Gastroesophageal sphincter (tissue), 4 donors: ENCODE results near the gene PLAC1. TPM values are rescaled to one million over a fixed set of nuclear protein-coding genes. Genes with fewer than 3 reads are reported as not detected.

Experiments used
- ATAC-seq: fragments of 150-250 bp; one replicate; pipeline ENCODE4 v1.9.1; 2016; ENCODE audit warnings: mild to moderate bottlenecking, moderate library complexity
- H3K27ac ChIP-seq, 4 donors: fragments of 200-600 bp; sonication (generic) in 3 of 4; 1 replicate in 3 of 4; 2 replicates in 1 of 4; pipeline ENCODE4 v1.5.1; 2016 to 2019
- H3K27me3 ChIP-seq: fragments of 200-600 bp; sonication (generic); one replicate; pipeline ENCODE4 v1.5.1; 2019
- H3K36me3 ChIP-seq, 2 donors: fragments of 200-600 bp; sonication (generic); one replicate each; pipeline ENCODE4 v1.5.1; 2019; ENCODE audit warnings: control low read depth in 1 of 2
- H3K4me1 ChIP-seq, 3 donors: fragments of 200-600 bp; sonication (generic); 1 replicate in 2 of 3; 2 replicates in 1 of 3; pipeline ENCODE4 v1.5.1; 2016 to 2019; ENCODE audit warnings: control low read depth in 2 of 3
- H3K4me3 ChIP-seq, 2 donors: fragments of 200-600 bp; sonication (generic); one replicate each; pipeline ENCODE4 v1.5.1; 2019; ENCODE audit warnings: mild to moderate bottlenecking in 1 of 2, moderate library complexity in 1 of 2
- H3K9me3 ChIP-seq, 3 donors: fragments of 200-600 bp; sonication (generic); one replicate each; pipeline ENCODE4 v1.5.1; 2017 to 2019; ENCODE audit warnings: control low read depth in 2 of 3
- CTCF ChIP-seq, 4 experiments: fragments of 200-600 bp in 2 of 4; fragments of 450-650 bp in 2 of 4; sonication (generic) in 1 of 4; IDR thresholded peaks; one replicate each; pipeline ENCODE4 v1.5.1; 2017 to 2019; ENCODE audit warnings: antibody characterized with exemption in 4 of 4, mild to moderate bottlenecking in 2 of 4, moderate library complexity in 2 of 4
- EP300 ChIP-seq: sonication (generic); formaldehyde crosslinking; IDR thresholded peaks from one replicate; pipeline ENCODE4 v1.6.1; 2017; ENCODE audit warnings: antibody characterized with exemption, mild to moderate bottlenecking
- POLR2A ChIP-seq, 2 donors: fragments of 450-650 bp; IDR thresholded peaks; one replicate each; pipeline ENCODE4 v1.6.1; 2017; ENCODE audit warnings: antibody characterized with exemption in 2 of 2, mild to moderate bottlenecking in 2 of 2, moderate library complexity in 1 of 2
- POLR2AphosphoS5 ChIP-seq: sonication (generic); formaldehyde crosslinking; IDR thresholded peaks from one replicate; pipeline ENCODE4 v1.6.1; 2017; ENCODE audit warnings: antibody characterized with exemption
- WGBS, 2 donors: methylation state at CpG; one replicate each; pipeline ENCODE4 v1.1.5; 2018; ENCODE audit warnings: low coverage in 1 of 2; 5-methylcytosine and 5-hydroxymethylcytosine counted together
- total RNA-seq, 4 donors: library from RNA; depleted of rRNA; stranded (reverse); fragments of >200 nt; gene quantifications; one replicate each; pipeline ENCODE4 v1.1.0, GENCODE V29; 2016

Gene PLAC1
- total RNA-seq, 4 donors from 2014 or later = not detected

- TF ChIP-seq POLR2AphosphoS5 (no peak), POLR2A (IDR thresholded peaks at IDR 0.05) (no peak), EP300 (no peak), CTCF (IDR thresholded peaks at IDR 0.05) (no peak)
- H3K36me3 ChIP-seq = no peaks in the 10 kb centered on the region
- no peaks in the 10 kb centered on the region for H3K9me3 ChIP-seq
- H3K4me1 ChIP-seq = no peaks in the 10 kb centered on the region
- 37 to 55% methylated on average over 6 to 8 of the region's 14 CpGs for WGBS, 2 donors
- H3K27me3 ChIP-seq = no peaks in the 10 kb centered on the region
- ATAC-seq = peak; percentile 75
- no peak overlapping the region for H3K4me3 ChIP-seq
- H3K27ac ChIP-seq = no peak overlapping the region
Measured at GRCh38 chrX:134669378-134670098, 11.3 kb upstream of the PLAC1 start.

GRCh38 chrX:134664202-134664601 lies 5.9 kb upstream of the PLAC1 start:
- H3K27me3 ChIP-seq = no peaks in the 10 kb centered on the region
- no peak overlapping the region for H3K27ac ChIP-seq
- no peaks in the 10 kb centered on the region for H3K4me1 ChIP-seq
- ATAC-seq = no peak
- H3K36me3 ChIP-seq = no peaks in the 10 kb centered on the region
- no peak overlapping the region for H3K4me3 ChIP-seq
- no CpG with 5 or more reads among the region's 1 CpG for WGBS, 2 donors
- no peaks in the 10 kb centered on the region for H3K9me3 ChIP-seq
- TF ChIP-seq POLR2AphosphoS5 (no peak), EP300 (no peak), POLR2A (IDR thresholded peaks at IDR 0.05) (no peak), CTCF (IDR thresholded peaks at IDR 0.05) (no peak)

GRCh38 chrX:134661295-134661694 lies 3.0 kb upstream of the PLAC1 start:
- Histone ChIP-seq H3K36me3 (no peaks in the 10 kb centered on the region), H3K4me1 (no peaks in the 10 kb centered on the region), H3K27ac (no peak overlapping the region), H3K9me3 (no peaks in the 10 kb centered on the region), H3K4me3 (no peak overlapping the region), H3K27me3 (no peaks in the 10 kb centered on the region)
- ATAC-seq = no peak
- WGBS, 2 donors = 17 to 55% methylated on average over 1 of the region's 4 CpGs
- TF ChIP-seq EP300 (no peak), CTCF (IDR thresholded peaks at IDR 0.05) (no peak), POLR2A (IDR thresholded peaks at IDR 0.05) (no peak), POLR2AphosphoS5 (no peak)

- no peak for TF ChIP-seq POLR2A (IDR thresholded peaks at IDR 0.05)
- TF ChIP-seq CTCF (IDR thresholded peaks at IDR 0.05) = no peak
- no peak for TF ChIP-seq EP300
- no peak for TF ChIP-seq POLR2AphosphoS5
- H3K4me3 ChIP-seq = no peak overlapping the region
- WGBS, 2 donors = 0 to 18% methylated on average over 1 of the region's 1 CpG
- no peak overlapping the region for H3K27ac ChIP-seq
- H3K4me1 ChIP-seq = no peaks in the 10 kb centered on the region
- ATAC-seq = no peak
- H3K9me3 ChIP-seq = no peaks in the 10 kb centered on the region
- H3K27me3 ChIP-seq = no peaks in the 10 kb centered on the region
- no peaks in the 10 kb centered on the region for H3K36me3 ChIP-seq
Measured at GRCh38 chrX:134660627-134661026, 2.4 kb upstream of the PLAC1 start.

- Histone ChIP-seq H3K27ac (no peak overlapping the region), H3K36me3 (no peaks in the 10 kb centered on the region), H3K27me3 (no peaks in the 10 kb centered on the region), H3K9me3 (no peaks in the 10 kb centered on the region), H3K4me3 (no peak overlapping the region), H3K4me1 (no peaks in the 10 kb centered on the region)
- TF ChIP-seq POLR2A (IDR thresholded peaks at IDR 0.05) (no peak), POLR2AphosphoS5 (no peak), CTCF (IDR thresholded peaks at IDR 0.05) (no peak), EP300 (no peak)
- 86 to 100% methylated on average over 1 of the region's 1 CpG for WGBS, 2 donors
- no peak for ATAC-seq
Measured at GRCh38 chrX:134659761-134660160, 1.5 kb upstream of the PLAC1 start.
